Hepatocyte (in vitro differentiated cells): Measurements from ENCODE around the gene AMOTL1.

Experiments used
- CTCF ChIP-seq: fragments of 200-600 bp; sonication (generic); IDR thresholded peaks from 2 replicates; pipeline ENCODE4 v1.5.1; 2016; ENCODE audit warnings: antibody characterized with exemption, mild to moderate bottlenecking; ENCODE audit not compliant: poor library complexity
- EZH2 ChIP-seq: fragments of 200-600 bp; sonication (generic); IDR thresholded peaks from 2 replicates; pipeline ENCODE4 v1.6.1; 2016; ENCODE audit warnings: antibody characterized with exemption, mild to moderate bottlenecking, borderline replicate concordance

- no peak for TF ChIP-seq CTCF
- TF ChIP-seq EZH2 = no peak
Observed at GRCh38 chr11:94800414-94800813, 32.3 kb downstream of the AMOTL1 start.
